AG08395 (cell line): ENCODE results near the gene RFX1.
"Not testable (repeated sequence)": the region's sequence is repeated elsewhere in the genome, so short reads cannot be mapped to it uniquely, and the experiment has no call there.

Experiments
- DNase-seq: peaks from one replicate; pipeline ENCODE4 v3.0.0; 2012; ENCODE audit warnings: mixed read lengths, low spot score

RFX1 gene

GRCh38 chr19:13978351-13979243 lies 27.5 kb downstream of the RFX1 start:
- DNase-seq, result peak; percentile 58

DNA sequence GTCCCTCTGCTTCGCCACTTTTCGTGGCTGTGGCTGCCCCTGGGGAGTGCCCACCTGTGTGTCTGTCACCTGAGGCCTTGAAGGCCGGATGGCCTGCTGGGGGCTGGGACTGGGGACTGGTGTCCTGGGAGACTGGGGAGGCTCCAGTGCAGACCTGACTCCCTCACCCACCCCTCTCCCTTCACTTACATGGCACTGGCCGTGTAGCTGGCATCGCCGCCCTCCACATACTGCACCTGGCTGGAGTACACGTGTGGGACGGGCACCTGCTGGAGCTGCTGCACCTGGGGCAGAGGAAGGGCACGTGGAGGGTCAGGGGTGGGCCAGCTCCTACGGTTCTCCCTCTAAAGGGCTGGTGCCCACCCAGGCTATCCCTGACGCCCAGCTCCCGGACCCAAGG lies 28.3 kb downstream of the RFX1 start:
- DNase-seq, result no peak

DNA sequence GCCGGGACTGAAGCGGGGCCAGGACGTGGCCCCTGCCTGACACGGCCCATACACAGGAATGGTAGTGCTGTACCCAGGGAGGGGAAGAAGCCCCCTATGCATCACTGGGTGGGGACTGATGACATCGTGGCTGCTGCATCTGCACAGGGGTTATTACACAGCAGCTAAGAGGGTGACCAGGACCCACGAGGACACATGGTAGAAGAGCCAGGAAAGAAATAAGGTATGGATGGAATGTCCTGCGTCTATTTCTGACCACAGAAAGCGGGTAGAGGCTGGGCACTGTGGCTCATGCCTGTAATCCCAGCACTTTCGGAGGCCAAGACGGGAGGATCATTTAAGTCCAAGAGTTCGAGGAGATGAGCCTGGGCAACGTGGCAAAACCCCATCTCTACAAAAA lies 29.7 kb downstream of the RFX1 start:
- no peak for DNase-seq

GRCh38 chr19:13975870-13976269 lies 30.2 kb downstream of the RFX1 start:
- no peak for DNase-seq

GRCh38 chr19:13974073-13974472 lies 32.0 kb downstream of the RFX1 start:
- DNase-seq, result no peak

GRCh38 chr19:13973479-13973878 lies 32.6 kb downstream of the RFX1 start:
- not testable (repeated sequence) for DNase-seq

GRCh38 chr19:13972368-13973155 lies 33.6 kb downstream of the RFX1 start:
- DNase-seq, result no peak

DNA sequence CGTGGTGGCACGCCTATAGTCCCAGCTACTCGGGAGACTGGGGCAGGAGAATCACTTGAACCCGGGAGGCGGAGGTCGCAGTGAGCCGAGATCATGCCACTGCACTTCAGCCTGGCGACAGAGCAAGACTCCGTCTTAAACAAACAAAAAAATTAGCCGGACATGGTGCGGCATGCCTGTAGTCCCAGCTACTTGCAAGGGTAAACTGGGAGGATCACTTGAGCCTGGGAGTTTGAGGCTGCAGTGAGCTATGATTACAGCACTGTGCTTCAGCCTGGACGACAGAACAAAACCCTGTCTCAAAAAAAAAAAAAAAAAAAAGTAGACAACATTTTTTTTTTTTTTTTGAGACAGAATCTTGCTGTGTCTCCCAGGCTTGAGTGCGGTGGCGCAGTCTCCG lies 34.3 kb downstream of the RFX1 start:
- DNase-seq, result not testable (repeated sequence)

- DNase-seq, result no peak
Observed at GRCh38 chr19:13969897-13970296, 36.2 kb downstream of the RFX1 start.

DNA sequence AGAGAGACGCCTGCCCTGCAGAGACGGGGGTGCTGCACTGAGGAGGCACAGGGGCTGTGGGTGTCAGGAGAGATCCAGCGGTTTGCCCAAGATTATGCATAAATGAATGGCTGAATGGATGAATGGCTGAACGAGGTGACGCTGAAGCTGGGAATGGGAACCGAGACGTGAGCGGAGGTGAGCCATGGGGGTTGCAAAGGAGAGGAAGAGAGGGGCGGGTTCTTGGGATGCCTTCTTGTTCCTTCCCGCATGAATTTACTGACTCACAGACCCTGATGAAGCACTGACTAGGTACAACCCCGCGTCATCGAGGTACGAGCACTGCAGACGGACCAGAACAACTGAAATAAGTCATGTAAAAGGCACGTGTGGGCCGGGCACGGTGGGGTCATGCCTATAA lies 37.1 kb downstream of the RFX1 start:
- DNase-seq, result no peak

GRCh38 chr19:13968383-13968935 lies 37.7 kb downstream of the RFX1 start:
- no peak for DNase-seq

DNA sequence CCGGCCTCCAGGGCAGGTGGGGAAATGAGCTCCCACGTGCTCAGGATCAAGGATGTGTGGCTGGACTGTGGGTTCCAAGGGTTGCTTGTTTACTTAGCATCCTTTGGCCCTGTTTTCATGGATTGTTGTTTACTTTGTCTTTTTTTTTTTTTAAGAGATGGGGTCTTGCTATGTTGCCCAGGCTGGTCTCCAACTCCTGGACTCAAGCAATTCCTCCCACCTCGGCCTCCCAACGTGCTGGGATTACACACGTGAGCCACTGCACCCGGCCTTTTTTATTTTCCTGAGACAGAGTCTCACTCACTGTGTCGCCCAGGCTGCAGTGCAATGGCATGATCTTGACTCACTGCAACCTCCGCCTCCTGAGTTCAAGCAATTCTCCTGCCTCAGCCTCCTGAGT lies 38.9 kb downstream of the RFX1 start:
- not testable (repeated sequence) for DNase-seq

DNA sequence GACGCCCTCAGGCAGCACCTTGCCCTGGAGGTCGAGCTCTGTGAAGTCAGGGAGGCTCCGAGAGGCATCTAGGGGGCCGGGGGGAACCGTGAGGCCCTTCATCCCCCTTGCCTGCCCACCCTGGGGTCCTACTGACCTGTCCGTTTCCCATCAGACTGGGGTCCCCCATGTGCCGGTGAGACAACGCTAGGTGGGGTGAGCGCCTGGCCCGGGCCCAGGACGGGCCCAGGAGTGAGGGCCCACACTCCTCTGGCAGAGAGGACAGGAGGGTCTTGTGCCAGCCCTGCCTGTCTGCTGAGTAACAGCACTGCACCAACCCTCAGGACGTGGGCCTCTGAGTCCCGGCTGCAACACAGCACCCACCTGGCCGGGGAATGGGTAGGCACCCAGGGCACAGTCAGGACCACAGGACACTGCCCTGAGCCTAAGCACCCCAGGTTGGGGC lies 39.4 kb downstream of the RFX1 start:
- no peak for DNase-seq

GRCh38 chr19:13965926-13966683 lies 40.0 kb downstream of the RFX1 start:
- no peak for DNase-seq

GRCh38 chr19:13965377-13965896 lies 40.7 kb downstream of the RFX1 start:
- no peak for DNase-seq

DNA sequence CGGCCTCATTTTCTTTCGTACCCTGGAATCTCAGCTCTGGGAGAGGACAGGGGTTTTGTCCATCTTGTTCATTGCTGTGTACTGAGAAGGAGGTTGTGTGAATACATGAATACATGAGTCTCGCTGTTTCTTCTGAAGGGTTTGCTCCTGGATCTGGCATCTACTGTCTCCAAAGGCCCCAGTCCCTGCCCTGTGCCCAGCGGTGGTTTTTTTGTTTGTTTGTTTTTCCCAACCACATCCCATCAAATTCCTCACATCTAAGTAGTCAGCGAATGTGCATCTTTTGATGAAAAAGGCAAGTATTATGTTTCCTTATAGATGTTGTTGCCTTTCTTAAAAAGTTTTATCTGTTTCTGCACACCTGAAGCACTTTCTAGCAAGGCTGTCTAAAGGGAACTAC lies 41.3 kb downstream of the RFX1 start:
- DNase-seq, result no peak

- no peak for DNase-seq
Observed at GRCh38 chr19:13963603-13964105, 42.5 kb downstream of the RFX1 start.

GRCh38 chr19:13962699-13963602 lies 43.2 kb downstream of the RFX1 start:
- DNase-seq, result no peak

- DNase-seq, result no peak
Observed at GRCh38 chr19:13961826-13962698, 44.1 kb downstream of the RFX1 start.
